HG03457 (cell line): ENCODE results near the gene ZMYND12.
"Not testable (repeated sequence)": the region's sequence is repeated elsewhere in the genome, so short reads cannot be mapped to it uniquely, and the experiment has no call there.

ENCODE experiments used
- ATAC-seq: cut with Tn5 transposase; IDR thresholded peaks from one replicate; pipeline ENCODE4 v1.9.1; 2021; ENCODE audit warnings: moderate number of reproducible peaks; ENCODE audit not compliant: unreplicated experiment

ZMYND12 gene, protein sequence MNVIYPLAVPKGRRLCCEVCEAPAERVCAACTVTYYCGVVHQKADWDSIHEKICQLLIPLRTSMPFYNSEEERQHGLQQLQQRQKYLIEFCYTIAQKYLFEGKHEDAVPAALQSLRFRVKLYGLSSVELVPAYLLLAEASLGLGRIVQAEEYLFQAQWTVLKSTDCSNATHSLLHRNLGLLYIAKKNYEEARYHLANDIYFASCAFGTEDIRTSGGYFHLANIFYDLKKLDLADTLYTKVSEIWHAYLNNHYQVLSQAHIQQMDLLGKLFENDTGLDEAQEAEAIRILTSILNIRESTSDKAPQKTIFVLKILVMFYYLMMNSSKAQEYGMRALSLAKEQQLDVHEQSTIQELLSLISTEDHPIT

GRCh38 chr1:42456010-42456753, at the start of gene ZMYND12, which contains the start of gene PPCS:
ZMYND12 (minus strand) TSS chr1:42456022; CDS start chr1:42455997, 25 bp downstream.
PPCS (plus strand) TSS chr1:42456543; CDS start chr1:42456566, 23 bp downstream.
- ATAC-seq = peak; percentile 61

DNA sequence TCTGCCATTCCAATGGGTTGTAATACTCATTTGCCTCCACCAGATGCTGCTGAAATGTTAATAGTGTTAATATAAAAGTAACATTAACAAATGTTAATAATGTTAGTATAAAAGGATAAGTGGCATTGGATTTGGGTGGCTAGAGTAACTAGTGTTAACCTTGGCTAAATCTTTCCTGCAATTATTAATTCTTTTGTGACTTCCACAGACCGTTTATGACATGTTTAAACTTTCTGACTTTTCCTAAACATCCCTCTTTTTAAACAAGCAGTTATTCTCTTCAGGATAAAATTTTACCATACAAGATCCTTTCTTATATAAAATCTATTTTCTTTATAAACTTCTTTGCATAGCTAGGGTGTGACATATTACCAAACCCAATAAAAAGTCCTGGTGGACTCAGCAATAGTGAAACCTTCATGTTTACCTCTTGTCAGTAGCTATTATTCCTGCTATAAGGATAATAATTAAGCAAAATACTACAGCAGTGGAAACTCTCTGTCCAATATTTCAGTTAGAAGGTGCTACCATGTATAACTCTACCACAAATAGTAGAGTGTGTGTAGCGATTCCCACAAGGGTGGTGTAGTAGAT, 48.8 kb upstream of the ZMYND12 start:
- no peak for ATAC-seq

DNA sequence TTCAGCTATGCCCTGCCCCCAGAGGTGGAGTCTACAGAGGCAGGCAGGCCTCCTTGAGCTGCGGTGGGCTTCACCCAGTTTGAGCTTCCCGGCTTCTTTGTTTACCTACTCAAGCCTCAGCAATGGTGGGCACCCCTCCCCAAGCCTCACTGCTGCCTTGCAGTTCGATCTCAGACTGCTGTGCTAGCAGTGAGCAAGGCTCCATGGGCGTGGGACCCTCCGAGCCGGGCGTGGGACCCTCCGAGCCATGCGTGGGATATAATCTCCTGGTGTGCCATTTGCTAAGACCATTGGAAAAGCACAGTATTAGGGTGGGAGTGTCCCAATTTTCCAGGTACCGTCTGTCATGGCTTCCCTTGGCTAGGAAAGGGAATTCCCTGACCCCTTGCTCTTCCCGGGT, 46.2 kb upstream of the ZMYND12 start:
- not testable (repeated sequence) for ATAC-seq

DNA sequence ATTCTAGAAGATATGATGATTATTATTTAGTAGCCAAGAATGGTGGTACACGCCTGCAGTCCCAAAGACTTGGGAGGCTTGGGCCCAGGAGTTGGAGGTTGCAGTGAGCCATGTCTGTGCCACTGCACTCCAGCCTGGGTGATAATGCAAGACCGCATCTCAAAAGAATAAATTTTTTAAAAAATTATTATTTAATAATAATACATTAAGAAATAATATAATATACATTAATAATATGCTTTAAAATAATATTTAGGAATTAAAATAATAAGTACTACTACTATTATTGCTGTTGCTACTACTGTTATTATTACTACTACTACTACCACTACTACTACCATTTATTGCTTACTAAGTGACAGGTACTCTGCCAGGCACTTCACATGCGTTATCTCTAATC, 34.4 kb upstream of the ZMYND12 start:
- no peak for ATAC-seq

- ATAC-seq = no peak
Measured at GRCh38 chr1:42484382-42484781, 28.6 kb upstream of the ZMYND12 start.

DNA sequence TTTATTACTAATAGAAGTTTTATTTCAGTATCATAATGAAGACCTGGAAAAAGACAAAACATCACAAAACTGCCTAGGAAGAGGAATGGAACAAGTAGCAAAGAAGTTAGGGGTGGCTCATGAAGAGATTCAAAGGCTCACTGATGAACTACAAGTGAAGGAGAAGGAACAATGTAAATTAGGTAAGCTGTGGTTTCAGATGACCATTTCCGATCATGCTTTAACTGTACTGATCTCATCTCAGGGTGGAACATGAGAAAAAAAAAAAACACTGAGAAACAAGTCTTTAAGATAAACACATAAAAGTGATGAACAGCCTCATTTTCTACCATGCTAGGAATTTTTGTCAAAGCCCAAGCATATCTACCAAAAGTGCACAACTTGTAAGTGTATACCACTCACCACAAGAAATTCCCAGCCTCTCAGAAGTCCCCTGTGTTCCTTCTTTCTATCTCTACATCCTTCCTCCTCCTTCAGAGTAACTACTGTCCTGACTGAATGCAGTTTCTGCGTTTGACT, 26.9 kb upstream of the ZMYND12 start:
- no peak for ATAC-seq

DNA sequence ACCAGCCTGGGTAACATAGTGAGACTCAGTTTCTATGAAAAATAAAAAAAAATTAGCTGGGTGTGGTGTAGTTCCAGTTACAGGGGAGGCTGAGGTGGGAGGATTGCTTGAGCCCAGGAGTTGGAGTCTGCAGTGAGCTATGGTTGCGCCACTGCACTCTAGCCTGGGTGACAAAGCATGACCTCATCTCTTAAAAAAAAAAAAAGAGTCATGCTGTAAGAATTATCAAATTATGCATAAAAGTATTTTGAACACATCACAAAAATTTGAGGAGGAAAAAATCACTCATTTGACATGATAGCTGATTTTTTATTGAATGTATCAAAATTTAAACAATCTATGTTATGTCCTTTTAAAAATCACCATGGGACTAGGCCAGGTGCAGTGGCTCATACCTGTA, 25.1 kb upstream of the ZMYND12 start:
- no peak for ATAC-seq

DNA sequence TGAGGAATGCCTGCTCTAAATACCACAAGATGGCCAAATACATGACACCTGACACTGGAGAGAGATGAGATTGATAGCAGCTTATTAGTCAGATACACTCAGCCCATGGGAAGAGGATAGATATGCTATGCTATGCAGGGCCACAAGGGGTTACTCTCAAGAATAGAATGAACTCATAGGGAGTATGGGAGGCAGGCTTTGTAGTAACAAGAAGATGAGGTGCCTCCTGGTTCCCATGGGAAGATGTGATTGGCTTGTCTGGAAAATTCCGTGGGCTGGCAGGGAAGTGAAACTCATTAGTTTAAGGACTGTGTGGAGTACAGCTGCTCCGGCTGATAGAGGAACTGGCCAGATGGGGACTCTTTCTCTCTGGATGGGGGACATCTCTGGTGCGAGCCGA, 23.8 kb upstream of the ZMYND12 start:
- no peak for ATAC-seq

GRCh38 chr1:42477775-42478174, 22.0 kb upstream of the ZMYND12 start:
- no peak for ATAC-seq

- ATAC-seq = not testable (repeated sequence)
Measured at GRCh38 chr1:42477354-42477753, 21.5 kb upstream of the ZMYND12 start.

- ATAC-seq = no peak
Measured at GRCh38 chr1:42476605-42477004, 20.8 kb upstream of the ZMYND12 start.

DNA sequence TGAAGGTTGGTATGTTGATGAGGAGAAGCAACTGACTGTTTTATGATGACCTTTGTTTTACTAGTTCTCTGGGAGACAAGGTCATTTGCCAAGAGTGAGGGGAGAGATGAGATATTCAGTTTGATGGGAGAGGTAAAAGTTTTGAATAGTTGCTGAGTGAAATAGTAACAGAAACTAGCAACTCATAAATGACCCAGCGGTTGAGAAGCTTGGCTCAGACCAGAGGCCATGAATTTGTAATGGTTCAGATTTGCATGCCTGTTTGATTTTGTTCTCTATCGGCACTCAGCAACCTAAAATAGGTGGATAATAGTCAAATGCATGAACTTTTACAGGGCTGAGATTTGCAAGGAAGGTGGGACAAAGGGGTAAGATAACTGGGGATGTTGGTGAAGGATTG, 13.9 kb upstream of the ZMYND12 start:
- ATAC-seq = no peak

DNA sequence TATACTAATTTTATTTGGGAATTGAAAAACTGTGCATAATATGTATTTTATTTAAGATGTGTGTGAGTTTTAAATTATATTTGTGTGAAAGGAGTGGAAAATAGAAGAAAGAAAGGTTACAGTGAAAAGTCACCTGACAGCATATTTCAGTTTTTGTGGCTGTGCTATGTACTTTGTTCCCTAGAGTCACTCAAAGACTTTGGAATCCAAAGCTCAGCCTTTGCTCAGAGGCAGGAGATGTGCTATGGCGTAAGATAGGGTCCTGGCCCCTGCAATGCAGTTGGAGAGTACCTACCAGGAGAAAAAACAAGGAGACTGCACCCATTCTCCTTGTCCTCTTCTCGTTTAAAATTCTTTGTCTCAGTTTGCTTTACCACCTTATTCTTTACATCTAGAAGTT, 10.2 kb upstream of the ZMYND12 start:
- ATAC-seq = no peak

DNA sequence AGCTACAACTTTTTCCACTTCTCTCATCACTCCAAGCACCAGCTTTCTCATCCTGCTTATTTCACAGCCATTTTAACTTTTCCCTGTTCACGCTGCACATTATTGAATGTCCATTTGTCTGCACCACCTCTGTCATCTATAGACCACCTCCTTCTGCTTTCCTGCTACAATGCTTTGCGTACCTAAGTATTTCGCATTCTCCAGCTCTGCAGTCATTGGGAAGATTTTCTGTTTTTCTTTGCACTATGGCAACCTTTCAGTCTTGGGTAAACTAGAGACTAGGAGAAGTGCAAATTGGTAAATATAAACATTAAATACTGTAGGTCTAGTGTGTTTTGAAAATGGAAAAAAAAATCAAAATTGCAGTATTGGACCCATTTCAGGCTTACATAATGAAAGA, 8.1 kb upstream of the ZMYND12 start:
- no peak for ATAC-seq

DNA sequence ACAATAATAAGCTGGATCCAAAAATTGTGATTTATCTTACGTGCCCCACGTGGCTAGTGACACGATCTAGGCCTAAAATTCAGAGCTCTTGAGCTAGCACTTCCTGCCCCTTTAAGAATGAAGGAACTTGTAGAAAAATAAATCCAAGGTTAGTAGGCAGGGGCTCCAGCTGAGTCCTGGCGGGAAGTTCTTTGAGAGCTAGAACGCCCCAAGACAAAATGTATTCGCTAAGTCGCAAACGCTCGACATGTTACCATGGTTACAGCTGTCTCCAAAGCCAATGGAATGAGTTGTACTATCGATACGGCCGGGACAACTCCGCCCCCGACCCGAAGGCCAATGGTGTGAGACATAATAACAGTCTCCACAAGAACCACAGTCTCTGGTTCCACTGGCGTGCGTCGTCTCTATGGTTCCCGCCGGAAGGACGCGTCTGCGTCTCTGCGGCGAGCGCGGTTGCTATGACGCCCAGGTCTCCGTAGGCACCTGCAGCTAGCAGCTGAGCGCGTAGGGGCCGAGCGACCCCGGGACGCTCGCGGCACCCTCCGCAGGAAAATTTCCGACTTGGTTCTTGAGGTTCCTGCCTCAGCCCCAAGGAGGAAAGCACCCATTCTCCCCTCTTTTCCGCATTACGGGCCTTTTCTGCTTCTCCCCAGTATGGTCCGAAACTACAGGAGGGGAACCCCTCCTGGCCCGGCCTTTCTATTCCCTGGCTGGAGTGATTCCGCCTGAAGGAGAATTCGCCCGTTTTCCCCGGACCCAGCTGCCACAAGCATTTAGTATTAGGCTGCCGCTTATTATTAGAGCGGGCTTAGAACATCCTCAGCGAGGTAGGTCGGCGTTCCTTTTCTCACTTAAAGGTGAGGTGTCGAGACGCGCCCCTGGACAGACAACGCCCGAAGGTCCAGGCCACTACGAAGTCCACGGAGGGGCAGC, 7.3 kb upstream of the ZMYND12 start, which contains the start of gene CCDC30:
Gene CCDC30, plus strand, starts transcription at position 459 of the 936 bp plus-strand sequence. CDS start 17,266 bp downstream, outside the sequence.
- ATAC-seq = peak; percentile 93

GRCh38 chr1:42461196-42461595, 5.4 kb upstream of the ZMYND12 start:
- ATAC-seq = no peak

DNA sequence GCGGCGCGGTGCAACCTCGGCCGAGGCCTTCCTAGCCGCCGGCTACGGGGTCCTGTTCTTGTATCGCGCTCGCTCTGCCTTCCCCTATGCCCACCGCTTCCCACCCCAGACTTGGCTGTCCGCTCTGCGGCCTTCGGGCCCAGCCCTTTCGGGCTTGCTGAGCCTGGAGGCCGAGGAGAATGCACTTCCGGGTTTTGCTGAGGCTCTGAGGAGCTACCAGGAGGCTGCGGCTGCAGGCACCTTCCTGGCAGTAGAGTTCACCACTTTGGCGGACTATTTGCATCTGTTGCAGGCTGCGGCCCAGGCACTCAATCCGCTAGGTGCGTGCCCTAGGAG, 900 bp upstream of the ZMYND12 start:
- peak; percentile 38 for ATAC-seq

GRCh38 chr1:42454403-42454802, 1.4 kb downstream of the ZMYND12 start:
- no peak for ATAC-seq

DNA sequence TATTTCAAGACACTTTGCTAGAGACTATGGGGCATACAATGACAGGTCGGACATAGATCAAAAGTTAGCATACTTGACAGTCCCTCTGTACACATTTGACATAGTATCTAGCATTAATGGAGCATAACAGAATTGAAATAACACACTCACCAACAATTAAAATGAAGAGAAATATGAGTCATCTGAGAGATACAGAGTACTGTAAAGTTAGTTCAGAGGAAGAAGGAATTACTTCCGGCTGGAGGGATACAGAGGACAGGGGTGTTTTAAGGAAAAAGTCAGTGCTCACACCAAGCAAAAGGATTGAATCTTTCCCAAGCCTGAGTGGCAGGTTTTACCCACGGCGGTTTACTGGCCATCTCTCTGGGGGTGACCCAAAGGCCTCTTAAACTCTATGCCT, 2.4 kb downstream of the ZMYND12 start:
- ATAC-seq = no peak

DNA sequence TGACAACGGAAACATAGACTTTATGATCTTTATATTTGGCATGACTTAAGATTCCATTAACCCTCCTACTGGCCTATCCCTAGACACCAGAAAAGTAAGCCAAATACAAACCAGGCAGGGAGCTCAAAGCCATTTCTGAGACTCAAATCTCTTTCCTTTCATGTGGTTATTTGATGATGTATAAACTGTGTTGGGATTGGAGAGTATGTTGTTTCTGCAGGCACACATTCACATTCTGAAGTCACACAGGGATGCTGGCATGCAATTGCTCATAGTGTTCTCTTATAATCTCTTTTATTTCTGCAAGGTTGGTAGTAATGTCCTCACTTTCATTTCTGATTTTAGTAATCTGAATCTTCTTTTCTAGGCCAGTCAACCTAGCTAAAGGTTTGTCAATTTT, 5.8 kb downstream of the ZMYND12 start:
- ATAC-seq = no peak
